GM10847 (cell line): Measurements from ENCODE around the gene RPL29.

Source experiments
- POLR2A ChIP-seq: IDR thresholded peaks from 2 replicates; pipeline ENCODE4 v1.6.1; 2011; ENCODE audit not compliant: insufficient read length; ENCODE audit errors: extremely low read depth

Gene RPL29

DNA sequence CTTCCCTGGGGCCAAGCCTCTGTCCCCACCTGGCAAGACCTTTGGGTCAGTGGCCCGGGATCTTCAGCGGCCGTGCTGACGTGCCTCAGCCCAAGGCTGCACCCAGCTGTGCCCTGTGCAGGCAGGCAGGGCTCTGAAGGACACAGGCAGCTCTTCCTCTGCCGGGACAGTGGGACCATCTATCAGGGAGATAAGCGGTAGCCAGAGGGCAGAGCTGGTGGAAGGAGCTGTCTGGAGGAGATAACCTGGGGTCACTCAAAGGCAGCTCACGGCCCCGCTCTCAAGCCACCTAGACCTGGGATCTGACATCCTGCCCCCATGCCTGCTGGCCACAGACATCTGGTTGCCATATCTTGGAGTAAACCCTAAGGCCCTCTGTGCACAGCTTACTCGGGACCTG, 33.4 kb upstream of the RPL29 start:
- no peak for TF ChIP-seq POLR2A

DNA sequence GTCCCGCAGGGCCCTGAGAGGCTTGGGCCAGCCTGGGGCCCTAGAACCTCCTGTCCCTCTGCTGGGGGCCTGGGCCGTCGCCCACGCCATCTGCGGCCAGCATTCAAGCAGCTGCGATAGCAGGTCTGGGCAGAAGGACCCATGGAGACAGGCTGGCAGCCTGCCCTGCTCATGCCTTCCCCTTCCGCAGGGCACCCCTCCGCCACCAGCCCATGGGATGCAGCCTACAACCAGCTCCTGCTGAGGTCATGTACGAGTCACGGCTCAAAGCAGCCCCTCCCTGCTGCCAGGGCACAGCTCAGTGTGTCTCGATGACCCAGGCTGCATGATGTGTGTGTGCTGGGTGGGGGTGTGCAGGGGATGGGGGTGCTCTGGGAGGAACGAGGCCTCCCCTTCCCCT, 32.9 kb upstream of the RPL29 start:
- no peak for TF ChIP-seq POLR2A

DNA sequence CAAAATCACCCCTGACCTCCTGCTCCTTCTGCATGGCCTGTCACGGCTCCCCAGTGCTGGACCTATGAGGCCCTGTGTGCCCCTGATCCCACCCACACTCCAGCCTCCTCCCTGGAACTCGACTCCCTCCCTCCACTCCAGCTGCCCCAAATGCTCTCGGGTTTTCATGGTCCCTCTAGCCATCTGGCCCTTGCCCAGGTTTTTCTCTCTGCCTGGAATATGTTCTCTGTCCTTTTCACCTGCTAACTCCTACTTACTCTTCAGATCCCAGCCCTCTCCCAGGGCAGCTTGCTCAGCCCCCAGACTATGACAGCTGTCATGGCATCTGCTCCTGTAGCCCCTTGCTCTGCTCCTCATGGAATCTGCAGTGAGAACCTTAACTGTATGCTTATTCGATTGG, 30.3 kb upstream of the RPL29 start:
- no peak for TF ChIP-seq POLR2A

DNA sequence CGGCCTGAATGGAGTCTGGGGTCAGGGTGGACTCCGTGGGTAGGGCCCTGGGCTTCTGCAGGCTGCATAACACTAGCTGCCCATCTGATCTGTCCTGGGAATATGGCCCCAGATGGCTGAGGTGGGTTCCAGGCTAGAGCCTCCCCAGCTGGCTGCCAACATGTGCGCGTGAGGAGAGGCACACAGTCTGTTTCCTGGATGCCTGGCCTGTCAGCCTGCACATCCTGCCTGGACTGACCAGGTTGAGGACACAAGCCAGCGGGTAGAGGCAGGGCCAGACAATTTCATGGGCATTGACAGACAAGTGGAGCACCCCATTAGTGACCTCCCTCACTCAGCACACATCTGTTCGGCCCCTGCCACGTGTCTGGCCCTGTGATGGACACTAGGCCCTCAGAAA, 29.8 kb upstream of the RPL29 start:
- no peak for TF ChIP-seq POLR2A

DNA sequence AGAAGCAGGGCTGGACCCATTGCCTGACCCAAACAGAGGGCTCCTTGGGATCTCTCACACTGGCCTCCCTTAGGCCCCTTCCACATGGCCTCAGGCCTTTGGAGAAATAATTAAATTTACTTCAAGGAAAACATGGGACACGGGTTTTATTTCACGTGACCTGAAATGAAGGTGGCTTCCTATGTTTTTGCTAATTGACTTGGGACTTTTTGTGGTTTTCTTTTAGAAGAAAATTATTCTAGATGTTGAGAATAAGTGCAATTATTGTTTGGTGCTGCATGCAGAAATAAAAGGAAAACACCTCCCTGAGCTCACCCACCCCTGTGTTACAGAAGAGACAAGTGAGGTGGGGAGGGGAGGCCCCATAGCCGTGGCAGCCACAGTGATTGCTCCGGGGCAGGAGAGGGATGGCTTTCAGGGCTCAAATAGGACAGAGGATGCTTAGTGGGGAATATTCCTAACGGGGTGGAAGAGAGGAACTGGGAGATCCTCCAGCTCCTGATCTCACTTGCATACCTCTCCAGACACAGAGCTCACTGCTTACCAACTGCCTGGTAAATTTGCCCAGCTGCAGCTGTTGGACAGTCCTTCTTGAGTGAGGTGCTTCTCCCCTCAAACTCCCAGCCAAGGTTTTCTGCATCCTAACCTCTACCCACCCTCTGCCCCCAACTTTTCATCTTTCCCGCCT, 29.2 kb upstream of the RPL29 start:
- TF ChIP-seq POLR2A = no peak

DNA sequence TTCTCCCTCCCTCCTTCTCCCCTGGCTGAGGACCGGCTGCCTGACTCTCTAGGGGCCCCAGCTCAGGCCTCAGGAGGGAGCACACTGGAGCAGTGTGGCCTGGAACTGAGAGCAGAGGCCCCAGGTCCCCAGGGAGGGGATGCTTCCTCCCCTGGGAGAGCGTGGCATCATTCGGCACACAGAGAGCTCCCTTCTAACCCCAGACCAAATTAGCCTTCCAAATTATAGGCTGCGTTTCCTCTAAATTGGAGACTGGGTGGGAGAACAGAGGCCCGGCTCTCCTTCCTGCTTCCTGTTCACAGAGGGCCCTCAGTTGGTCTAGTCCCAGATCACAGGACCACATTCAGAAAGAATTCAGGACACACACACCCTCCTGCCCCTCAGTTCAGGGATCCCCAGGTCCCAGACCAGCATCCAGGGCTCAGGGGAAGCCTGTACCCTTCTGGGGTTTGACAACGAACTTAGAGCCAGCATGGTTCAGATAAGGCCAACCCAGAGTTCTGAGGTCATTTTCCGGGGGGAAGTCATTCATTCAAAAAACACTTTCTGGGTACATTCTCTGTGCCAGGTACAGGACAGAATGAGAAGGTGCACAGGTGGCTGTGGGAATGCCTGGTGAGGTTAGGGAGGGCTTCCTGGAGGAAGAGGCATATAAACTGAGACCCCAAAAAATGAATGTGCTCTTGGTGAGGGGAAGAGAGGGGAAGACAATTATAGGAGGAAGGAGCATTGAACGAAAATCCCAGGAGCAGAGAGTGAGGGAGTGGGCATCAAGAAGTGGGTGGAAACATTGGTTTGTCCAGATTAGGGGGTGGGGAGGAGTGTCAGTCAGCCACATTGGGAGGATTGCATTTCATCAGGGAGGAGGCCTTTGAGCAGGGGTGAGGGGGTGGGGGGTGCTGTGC, 28.4 kb upstream of the RPL29 start:
- no peak for TF ChIP-seq POLR2A

DNA sequence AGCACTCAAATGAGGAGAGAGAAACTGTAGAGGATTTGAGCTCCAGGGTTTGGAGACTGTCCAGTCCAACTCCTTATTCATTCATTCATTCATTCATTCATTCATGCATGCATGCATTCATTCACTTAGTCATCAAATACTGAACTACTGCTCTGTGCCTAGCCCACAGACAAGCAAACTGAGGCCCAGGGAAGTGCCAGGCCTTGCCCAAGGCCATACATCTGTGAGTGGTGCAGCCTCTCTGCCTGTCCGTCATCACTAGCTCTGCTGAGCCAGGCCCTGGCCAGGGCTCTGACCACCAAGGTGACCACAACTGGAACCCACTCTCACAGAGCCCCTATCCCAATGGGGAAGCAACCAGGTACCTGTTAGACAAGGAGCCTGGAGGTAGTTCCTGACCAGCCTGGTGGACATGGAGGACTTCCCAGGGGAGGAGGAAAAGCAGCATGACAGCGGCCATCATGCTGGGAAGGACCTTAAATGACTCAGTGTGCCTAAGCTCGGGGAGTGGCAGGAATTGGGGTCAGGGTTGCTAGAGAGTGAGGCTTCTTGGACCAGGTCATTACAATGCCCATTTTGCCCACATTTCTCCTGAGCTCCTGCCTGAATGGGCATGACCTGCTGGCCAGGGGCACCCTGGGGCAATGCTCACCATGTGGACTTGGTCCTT, 27.5 kb upstream of the RPL29 start:
- no peak for TF ChIP-seq POLR2A

DNA sequence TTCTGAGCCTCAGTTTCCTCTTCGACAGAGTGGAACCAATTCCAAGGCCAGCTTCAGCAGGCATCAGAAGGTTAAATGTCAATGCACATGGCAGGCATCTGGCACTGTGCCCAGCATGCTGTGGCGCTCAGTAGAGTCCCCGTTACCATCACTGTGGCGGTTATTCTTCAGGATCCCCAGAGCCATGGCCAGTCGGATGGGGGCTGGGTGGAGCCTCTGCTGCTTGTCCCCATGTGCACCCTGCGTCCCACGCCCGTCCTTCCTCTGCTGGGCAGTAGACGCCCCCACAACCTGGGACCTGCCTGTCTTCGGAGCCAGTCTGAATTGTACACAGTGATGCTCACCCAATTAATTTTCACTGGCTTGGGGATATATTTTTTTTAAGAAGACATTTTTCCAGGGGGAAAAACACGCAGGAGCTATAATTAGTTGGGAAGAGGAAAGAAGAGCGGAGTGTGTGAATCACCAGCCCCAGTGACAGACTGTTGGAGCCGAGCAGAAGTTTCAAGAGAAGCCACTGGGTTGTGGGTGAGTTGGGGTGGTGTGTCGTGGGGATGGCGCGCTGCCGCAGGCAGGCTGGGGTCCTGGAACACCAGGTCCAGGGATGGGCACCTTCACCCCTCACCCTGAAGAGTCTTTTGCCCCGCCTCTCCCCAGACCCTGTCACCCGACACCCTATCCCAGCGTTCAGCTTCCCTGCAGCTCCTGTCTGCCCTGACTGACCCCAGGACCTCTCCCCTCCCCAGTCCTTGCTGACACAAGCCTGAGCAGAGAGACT, 26.8 kb upstream of the RPL29 start:
- TF ChIP-seq POLR2A = no peak

DNA sequence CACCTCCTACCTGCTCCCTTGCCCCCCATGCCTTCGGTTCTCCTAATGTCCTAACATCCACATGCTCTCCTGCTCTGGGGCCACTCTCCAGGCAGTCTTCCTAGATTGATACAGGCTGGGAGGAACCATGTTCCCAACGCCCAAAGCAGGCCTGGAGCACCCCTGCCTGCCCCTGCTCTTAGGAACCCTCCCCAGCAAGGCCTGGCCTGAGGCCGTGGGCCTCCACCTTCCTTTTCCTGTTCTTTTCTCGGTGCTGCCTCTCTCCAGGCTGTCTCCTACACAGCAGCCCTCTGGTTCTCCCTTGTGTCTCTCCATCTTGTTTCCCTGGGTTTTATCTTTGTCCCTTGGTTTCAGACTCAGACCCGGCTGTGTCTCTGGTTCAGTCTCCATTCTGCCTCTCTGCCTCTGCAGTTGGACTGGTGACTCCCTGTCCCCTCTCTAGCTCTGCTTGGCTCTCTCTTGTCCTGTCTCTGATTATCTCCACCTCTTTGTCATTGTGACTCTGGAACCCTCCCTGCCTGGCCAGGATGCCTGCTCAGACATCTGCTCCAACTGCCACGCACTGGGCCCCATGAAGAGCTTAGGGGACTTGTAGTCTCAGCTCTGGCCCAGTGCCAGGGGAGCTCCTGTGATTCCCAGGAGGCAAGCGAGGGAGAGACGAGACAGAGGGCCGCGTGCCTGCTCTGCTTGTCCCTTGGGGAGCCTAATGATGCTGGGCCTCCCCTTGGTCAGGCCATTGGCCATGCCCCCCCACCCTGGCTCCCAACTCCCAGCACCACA, 26.0 kb upstream of the RPL29 start:
- TF ChIP-seq POLR2A = no peak

DNA sequence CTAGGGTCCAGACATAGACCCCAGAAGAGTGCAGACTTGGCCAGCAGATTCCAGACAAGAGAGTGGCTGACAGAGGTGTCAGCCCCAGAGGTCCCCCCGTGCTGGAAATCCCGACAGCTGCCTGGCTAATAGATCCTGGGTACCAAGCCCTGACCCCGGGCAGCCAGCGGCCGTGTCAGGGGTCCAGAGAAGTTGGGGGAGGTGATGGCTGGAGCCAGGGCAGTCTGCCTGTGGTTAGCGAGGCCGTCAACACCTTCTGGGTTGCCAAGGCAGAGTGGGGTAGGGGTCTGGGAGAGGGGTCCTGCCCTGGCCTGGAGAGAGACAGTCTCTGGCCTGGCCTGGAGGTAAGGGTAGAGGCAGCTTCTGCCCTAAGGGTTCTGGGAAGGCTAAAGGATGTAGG, 25.1 kb upstream of the RPL29 start:
- TF ChIP-seq POLR2A = no peak

DNA sequence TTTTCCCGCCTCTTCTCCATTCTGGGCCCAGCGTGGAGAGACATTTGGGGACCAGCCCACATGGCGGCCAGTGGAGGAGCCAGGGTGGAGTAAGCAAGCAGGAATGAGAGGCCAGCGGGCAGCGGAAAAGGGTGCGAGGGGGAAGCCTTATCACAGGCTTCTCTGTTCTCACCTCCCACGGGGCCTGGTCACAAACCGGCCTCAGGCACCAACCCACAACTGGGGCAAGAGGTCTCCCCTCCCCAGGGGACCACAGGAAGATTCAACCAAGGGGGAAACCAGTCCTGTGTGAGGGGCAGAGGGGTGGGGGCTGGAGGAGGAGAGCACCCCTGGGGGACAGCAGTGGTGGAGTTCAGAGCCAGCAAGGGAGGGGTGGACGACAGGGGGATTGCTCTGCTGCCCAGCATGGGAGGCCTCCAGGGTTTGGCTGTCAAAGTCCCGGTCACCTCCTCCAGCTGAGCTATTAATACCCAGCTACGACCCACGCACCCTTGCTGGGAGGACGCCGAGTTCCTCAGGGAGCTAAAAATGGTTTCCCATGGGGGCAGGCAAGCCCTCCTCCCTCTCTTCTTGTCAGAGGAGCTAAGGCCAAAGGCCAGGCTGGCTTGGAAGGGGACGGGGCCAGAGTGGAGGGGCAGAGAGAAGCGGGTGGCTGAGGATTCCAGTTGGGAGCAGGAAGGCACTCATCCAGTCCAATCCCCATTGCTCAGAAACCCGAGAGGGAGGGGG, 23.8 kb upstream of the RPL29 start:
- TF ChIP-seq POLR2A = no peak

DNA sequence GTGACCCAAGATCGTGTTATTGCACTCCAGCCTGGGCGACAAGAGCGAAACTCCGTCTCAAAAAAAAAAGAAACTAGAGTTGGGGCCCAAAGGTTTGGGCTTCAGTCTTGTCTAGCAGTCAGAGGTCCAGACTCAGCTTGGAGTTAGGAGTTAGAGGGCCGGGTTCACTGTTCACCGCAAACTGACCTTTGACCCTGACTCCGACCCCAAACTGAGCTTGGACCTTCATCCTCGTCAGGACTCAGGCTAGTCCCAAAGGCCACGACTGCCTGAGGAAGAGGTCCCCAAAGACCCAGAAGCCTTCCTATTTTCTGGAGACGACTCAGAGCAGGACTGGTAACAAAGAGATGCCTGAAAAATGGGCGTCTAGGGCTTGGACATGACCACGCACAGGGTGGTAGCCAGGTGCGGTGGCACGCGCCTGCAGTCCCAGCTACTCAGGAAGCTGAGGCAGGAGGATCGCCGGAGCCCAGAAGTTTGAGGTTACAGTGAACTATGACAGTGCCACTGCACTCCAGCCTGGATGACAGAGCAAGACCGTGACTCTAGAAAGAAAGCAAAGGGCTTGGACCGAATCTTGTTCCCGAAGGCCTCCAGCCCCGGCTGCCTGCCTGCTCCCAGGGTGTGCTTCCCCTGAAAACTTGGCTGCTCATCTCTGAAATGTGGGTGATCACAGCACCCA, 22.8 kb upstream of the RPL29 start:
- TF ChIP-seq POLR2A = no peak

DNA sequence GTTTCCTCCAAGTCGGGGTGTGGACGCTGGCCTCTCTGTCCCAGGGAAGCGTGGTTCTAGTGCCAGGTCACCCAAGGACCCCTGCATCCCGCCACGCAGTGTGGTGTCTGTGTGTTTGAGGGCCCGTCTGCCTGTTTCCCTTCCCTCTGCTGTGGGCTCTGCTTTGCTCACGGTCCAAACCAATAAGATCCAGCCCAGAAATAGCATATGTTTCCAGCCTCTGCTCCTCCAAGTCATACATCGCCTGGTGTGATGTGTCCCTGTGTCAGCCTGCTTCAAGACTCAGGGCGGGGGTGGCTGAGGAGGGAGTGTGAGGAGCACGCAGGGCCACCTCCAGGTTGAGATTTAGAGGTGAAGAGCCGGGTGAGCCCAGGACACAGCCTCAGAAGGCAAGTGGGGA, 21.9 kb upstream of the RPL29 start:
- no peak for TF ChIP-seq POLR2A
